Osteoblast (primary cell): ENCODE results near the gene TBC1D21. TPM values are rescaled to one million over a fixed set of nuclear protein-coding genes. Genes with fewer than 3 reads are reported as not detected.

ENCODE experiments used
- DNase-seq: peaks from one replicate; pipeline ENCODE4 v3.0.0; 2011; ENCODE audit warnings: low spot score, mixed read lengths; ENCODE audit not compliant: insufficient read length; ENCODE audit errors: missing footprints
- H2AFZ ChIP-seq: 2 replicates; pipeline ENCODE4 v1.6.0; 2011; ENCODE audit warnings: mild to moderate bottlenecking, low read length
- H3K27ac ChIP-seq: 2 replicates; pipeline ENCODE4 v1.5.1; 2011; ENCODE audit warnings: mild to moderate bottlenecking, low read depth, low read length, moderate library complexity
- H3K27me3 ChIP-seq: 2 replicates; pipeline ENCODE4 v1.6.0; 2012; ENCODE audit warnings: mild to moderate bottlenecking, control low read depth, inconsistent platforms, low read length, moderate library complexity; ENCODE audit not compliant: insufficient read depth
- H3K36me3 ChIP-seq: 2 replicates; pipeline ENCODE4 v1.5.1; 2011; ENCODE audit warnings: mild to moderate bottlenecking, low read length, control low read depth, moderate library complexity; ENCODE audit not compliant: insufficient read depth
- H3K4me1 ChIP-seq: 2 replicates; pipeline ENCODE4 v1.5.1; 2011; ENCODE audit warnings: mild to moderate bottlenecking, low read length, control low read depth, moderate library complexity; ENCODE audit not compliant: insufficient read depth
- H3K4me2 ChIP-seq: 2 replicates; pipeline ENCODE4 v1.6.0; 2011; ENCODE audit warnings: mild to moderate bottlenecking, low read length; ENCODE audit not compliant: insufficient read depth
- H3K4me3 ChIP-seq: fragments of 200-600 bp; sonication (generic); 3 replicates; pipeline ENCODE4 v1.5.1; 2012; ENCODE audit warnings: mild to moderate bottlenecking, low read length, inconsistent platforms; ENCODE audit not compliant: insufficient read depth
- H3K79me2 ChIP-seq: 2 replicates; pipeline ENCODE4 v1.6.0; 2012; ENCODE audit warnings: mild to moderate bottlenecking, low read length, control low read depth, inconsistent platforms; ENCODE audit not compliant: insufficient read depth
- H3K9me3 ChIP-seq: 2 replicates; pipeline ENCODE4 v1.5.1; 2011; ENCODE audit warnings: low read depth, low read length, control low read depth
- H4K20me1 ChIP-seq: 2 replicates; pipeline ENCODE4 v1.6.0; 2012; ENCODE audit warnings: mild to moderate bottlenecking, low read length, control low read depth; ENCODE audit not compliant: insufficient read depth
- CTCF ChIP-seq: IDR thresholded peaks from 2 replicates; pipeline ENCODE4 v1.5.1; 2011; ENCODE audit warnings: mild to moderate bottlenecking, low read depth, low read length, moderate library complexity; ENCODE audit errors: extremely low read depth
- total RNA-seq: library from RNA; depleted of rRNA; stranded (reverse); fragments of >200 nt; gene quantifications from 2 replicates; pipeline ENCODE4 v1.2.3, GENCODE V29; 2012

The TBC1D21 gene
- total RNA-seq, 1 donor: not detected

- H3K4me1 ChIP-seq: peaks cover 72% of the 10 kb centered on the region
- H3K4me2 ChIP-seq: no peak overlapping the region
- TF ChIP-seq CTCF: no peak
- peaks cover 100% of the 10 kb centered on the region for H3K79me2 ChIP-seq
- peaks cover 61% of the 10 kb centered on the region for H3K36me3 ChIP-seq
- no peak overlapping the region for H3K4me3 ChIP-seq
- H2AFZ ChIP-seq: no peak overlapping the region
- no peaks in the 10 kb centered on the region for H3K27me3 ChIP-seq
- peaks cover 68% of the 10 kb centered on the region for H4K20me1 ChIP-seq
- no peaks in the 10 kb centered on the region for H3K9me3 ChIP-seq
- peak; percentile 44 for DNase-seq
- no peak overlapping the region for H3K27ac ChIP-seq
Observed at GRCh38 chr15:73934281-73934680, 60.9 kb downstream of the TBC1D21 start.

DNA sequence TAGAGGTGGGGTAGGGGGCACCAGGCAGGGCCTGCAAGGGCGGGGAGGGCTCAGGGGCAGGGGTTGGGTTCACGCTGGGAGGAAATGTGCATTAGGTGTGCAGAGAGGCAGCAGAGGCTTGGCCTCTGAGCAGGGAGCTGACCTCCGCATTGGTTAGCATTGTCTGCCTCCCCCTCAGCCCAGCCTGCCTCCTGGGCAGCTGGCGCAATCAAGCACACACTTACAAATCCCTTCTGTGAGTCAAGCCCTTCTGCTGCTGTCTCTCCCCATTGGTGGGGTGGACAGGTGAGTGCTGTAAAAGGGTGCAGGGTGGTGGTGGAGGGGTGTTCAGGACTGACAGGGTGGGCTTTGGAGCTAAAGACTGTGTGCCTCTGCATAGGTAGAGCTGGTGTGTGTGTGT is 62.2 kb downstream of the TBC1D21 start:
- peak; percentile 81 for DNase-seq
- Histone ChIP-seq H3K27ac (peak overlapping the region; percentile 6), H3K4me3 (no peak overlapping the region), H3K9me3 (no peaks in the 10 kb centered on the region), H3K27me3 (no peaks in the 10 kb centered on the region), H3K4me1 (peaks cover 72% of the 10 kb centered on the region), H2AFZ (no peak overlapping the region), H3K79me2 (peaks cover 100% of the 10 kb centered on the region), H3K4me2 (no peak overlapping the region), H3K36me3 (peaks cover 58% of the 10 kb centered on the region), H4K20me1 (peaks cover 58% of the 10 kb centered on the region)
- TF ChIP-seq CTCF: no peak

DNA sequence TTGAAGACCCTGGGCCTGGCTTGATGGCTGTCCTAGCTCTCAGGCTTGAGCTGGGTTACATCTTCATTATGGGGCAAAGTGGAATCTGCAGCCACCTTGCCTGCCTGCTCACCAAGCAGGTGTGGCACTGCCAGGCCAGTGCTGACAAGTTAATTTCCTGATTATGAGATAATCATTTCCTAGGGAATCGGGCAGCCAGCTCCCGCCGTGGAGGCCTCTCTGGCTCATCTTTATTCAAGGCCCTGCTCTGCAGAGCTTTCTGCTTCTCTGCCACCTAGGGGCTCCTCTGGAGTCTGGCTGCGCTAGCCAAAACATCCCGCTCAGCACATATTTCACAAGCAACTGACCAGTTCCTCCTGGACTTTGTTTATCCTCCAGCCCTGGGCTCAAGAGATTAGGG is 62.8 kb downstream of the TBC1D21 start:
- Histone ChIP-seq H3K27ac (peak overlapping the region; percentile 19), H3K4me3 (no peak overlapping the region), H3K36me3 (peaks cover 58% of the 10 kb centered on the region), H3K4me1 (peaks cover 72% of the 10 kb centered on the region), H3K9me3 (no peaks in the 10 kb centered on the region), H4K20me1 (peaks cover 55% of the 10 kb centered on the region), H3K27me3 (no peaks in the 10 kb centered on the region), H3K79me2 (peaks cover 99% of the 10 kb centered on the region), H2AFZ (no peak overlapping the region), H3K4me2 (no peak overlapping the region)
- DNase-seq: peak; percentile 82
- TF ChIP-seq CTCF: peak; percentile 22

- peak; percentile 76 for DNase-seq
- Histone ChIP-seq H2AFZ (no peak overlapping the region), H4K20me1 (peaks cover 50% of the 10 kb centered on the region), H3K4me2 (no peak overlapping the region), H3K36me3 (peaks cover 52% of the 10 kb centered on the region), H3K4me1 (peaks cover 73% of the 10 kb centered on the region), H3K27ac (peak overlapping the region; percentile 19), H3K27me3 (no peaks in the 10 kb centered on the region), H3K9me3 (no peaks in the 10 kb centered on the region), H3K4me3 (no peak overlapping the region), H3K79me2 (peaks cover 99% of the 10 kb centered on the region)
- no peak for TF ChIP-seq CTCF
Observed at GRCh38 chr15:73936588-73937290, 63.4 kb downstream of the TBC1D21 start.
